Activated naive CD4-positive, alpha-beta T cell treated with anti-CD3 and anti-CD28 coated beads, Interleukin-2, amount 50 U/mL, for 24 hours (primary cell): ENCODE measurements around the gene NR2F6.

Source experiments
- H3K27ac Mint-ChIP-seq: one replicate; pipeline ENCODE4 v1.8.0; 2021; ENCODE audit warnings: mild to moderate bottlenecking, mixed read lengths
- H3K27me3 Mint-ChIP-seq: one replicate; pipeline ENCODE4 v1.8.0; 2021; ENCODE audit warnings: mixed read lengths
- H3K36me3 Mint-ChIP-seq: one replicate; pipeline ENCODE4 v1.8.0; 2021; ENCODE audit warnings: mixed read lengths
- H3K4me1 Mint-ChIP-seq: one replicate; pipeline ENCODE4 v1.8.0; 2021; ENCODE audit warnings: mixed read lengths
- H3K4me3 Mint-ChIP-seq: one replicate; pipeline ENCODE4 v1.8.0; 2021; ENCODE audit warnings: mild to moderate bottlenecking, mixed read lengths
- H3K9me3 Mint-ChIP-seq: one replicate; pipeline ENCODE4 v1.8.0; 2021; ENCODE audit warnings: mixed read lengths

Gene NR2F6

DNA sequence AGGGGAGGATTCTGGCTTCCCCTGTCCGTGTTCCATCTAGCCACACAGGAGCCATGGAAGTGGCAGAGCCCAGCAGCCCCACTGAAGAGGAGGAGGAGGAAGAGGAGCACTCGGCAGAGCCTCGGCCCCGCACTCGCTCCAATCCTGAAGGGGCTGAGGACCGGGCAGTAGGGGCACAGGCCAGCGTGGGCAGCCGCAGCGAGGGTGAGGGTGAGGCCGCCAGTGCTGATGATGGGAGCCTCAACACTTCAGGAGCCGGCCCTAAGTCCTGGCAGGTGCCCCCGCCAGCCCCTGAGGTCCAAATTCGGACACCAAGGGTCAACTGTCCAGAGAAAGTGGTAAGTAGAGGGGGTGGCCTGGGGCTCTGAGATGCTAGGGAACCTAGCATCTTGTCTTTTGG lies 23.0 kb upstream of the NR2F6 start:
- Mint-ChIP-seq H3K9me3 (no peaks in the 10 kb centered on the region), H3K4me1 (peaks cover 22% of the 10 kb centered on the region), H3K27me3 (no peaks in the 10 kb centered on the region), H3K27ac (no peak overlapping the region), H3K4me3 (peak overlapping the region; percentile 96), H3K36me3 (peaks cover 2% of the 10 kb centered on the region)

DNA sequence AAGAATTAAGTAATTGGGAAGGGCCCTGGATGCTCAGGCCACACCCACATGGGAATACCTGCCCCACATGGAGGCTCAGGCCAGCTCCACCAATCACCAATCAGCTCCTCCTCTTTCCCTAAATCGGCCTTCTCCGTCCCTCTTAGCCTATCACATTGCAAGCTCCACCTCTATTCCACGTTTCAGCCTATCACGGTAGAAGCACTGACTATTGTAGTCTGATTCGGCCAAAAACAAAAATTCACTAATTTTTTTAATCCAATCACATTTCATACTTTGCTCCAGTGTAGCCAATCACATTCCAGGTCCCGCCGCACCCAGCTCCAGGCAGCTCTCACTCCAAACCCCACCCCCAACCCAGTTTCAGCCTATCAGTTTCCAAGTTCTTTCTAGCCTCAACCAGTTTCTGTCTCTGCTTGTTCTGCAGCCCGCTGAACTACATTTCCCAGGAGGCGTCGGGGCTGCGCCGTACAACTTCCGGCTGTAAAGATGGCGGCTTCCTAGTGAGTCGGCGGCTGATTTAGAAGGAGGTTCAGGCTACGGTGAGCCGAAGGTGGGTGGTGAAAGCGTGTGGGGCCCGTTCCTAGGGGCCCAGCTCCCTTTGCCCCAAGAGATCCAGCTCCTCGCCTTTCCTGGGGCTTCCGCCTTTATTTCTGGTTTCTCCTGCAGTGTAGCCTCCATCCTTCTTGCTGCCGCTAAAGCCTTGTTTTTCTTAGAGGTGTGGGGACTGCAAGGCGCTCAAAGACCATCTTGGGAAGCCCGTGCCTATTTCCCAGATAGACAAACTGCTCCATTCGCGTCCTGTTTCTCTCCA lies 21.5 kb upstream of the NR2F6 start, which contains the start of gene BABAM1:
TSS of gene BABAM1 (plus strand) at position 469 of the 814 bp plus-strand sequence. CDS start 1,364 bp downstream, outside the sequence.
- H3K36me3 Mint-ChIP-seq: no peaks in the 10 kb centered on the region
- peak within 1 kb of the TSS; percentile 48 for H3K27ac Mint-ChIP-seq
- H3K9me3 Mint-ChIP-seq: no peaks in the 10 kb centered on the region
- H3K4me3 Mint-ChIP-seq: peak within 1 kb of the TSS; percentile 96
- H3K4me1 Mint-ChIP-seq: peaks cover 22% of the 10 kb centered on the region
- H3K27me3 Mint-ChIP-seq: no peaks in the 10 kb centered on the region

DNA sequence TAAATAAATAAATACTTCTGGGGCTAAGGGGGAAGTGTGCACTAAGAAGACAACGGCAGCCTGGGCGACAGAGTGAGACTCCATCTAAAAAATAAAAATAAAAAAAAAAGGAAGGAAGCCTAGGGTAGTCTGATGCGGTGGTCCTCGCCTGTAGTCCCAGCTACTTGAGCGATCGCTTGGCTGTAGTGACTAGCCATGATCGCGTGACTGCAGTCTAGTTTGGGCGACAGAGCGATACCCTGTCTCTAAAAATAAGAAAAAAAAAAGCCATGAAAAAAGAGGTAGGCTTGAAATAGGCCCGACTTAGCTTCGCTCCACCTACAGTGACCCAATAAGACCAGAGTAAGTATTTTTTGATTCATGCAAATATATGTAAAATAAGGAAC lies 20.9 kb upstream of the NR2F6 start:
- Mint-ChIP-seq H3K27ac (peak overlapping the region; percentile 48), H3K36me3 (no peaks in the 10 kb centered on the region), H3K9me3 (no peaks in the 10 kb centered on the region), H3K4me3 (peak overlapping the region; percentile 96), H3K4me1 (peaks cover 22% of the 10 kb centered on the region), H3K27me3 (no peaks in the 10 kb centered on the region)

DNA sequence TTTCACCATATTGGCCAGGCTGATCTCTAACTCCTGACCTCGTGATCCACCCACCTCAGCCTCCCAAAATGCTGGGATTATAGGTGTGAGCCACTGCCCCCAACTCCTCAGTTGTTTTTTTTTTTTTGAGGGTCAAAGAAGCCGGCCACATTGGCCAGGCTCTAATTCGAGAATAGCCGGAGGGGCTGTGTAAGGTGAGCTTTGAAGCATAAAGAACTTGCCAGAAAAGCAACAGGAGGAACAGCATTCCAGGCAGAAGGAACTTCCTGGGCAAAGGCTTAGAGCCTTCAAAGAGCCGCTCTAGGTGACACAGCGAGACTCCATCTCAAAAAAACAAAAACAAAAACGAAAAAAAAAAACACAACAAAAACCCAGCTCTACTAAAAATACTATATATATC lies 20.3 kb upstream of the NR2F6 start:
- Mint-ChIP-seq H3K4me1 (peaks cover 23% of the 10 kb centered on the region), H3K4me3 (no peak overlapping the region), H3K27me3 (no peaks in the 10 kb centered on the region), H3K27ac (no peak overlapping the region), H3K9me3 (no peaks in the 10 kb centered on the region), H3K36me3 (no peaks in the 10 kb centered on the region)

DNA sequence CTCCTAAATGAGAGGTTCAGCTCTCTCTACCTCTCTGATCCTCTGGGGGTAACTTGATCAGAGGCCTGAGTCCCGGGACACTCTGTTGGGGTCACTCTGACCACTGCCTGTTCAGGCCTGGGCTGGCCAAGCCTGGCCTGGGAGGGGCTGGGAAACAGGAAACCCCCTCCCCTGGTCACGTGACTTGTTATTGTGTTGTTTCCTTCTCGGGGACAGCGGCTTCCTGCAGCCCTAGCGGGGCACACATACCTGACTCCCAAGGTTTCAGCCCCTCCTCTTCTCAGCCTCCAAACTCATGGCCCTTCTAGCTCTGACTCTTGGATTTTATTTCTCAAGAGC lies 18.9 kb upstream of the NR2F6 start, which contains the start of gene USHBP1:
TSS of gene USHBP1 (minus strand) at position 105 of the 339 bp plus-strand sequence. CDS start 446 bp downstream, outside the sequence.
- Mint-ChIP-seq H3K4me3 (no peak within 1 kb of the TSS), H3K9me3 (no peaks in the 10 kb centered on the region), H3K27ac (peak within 1 kb of the TSS; percentile 55)

DNA sequence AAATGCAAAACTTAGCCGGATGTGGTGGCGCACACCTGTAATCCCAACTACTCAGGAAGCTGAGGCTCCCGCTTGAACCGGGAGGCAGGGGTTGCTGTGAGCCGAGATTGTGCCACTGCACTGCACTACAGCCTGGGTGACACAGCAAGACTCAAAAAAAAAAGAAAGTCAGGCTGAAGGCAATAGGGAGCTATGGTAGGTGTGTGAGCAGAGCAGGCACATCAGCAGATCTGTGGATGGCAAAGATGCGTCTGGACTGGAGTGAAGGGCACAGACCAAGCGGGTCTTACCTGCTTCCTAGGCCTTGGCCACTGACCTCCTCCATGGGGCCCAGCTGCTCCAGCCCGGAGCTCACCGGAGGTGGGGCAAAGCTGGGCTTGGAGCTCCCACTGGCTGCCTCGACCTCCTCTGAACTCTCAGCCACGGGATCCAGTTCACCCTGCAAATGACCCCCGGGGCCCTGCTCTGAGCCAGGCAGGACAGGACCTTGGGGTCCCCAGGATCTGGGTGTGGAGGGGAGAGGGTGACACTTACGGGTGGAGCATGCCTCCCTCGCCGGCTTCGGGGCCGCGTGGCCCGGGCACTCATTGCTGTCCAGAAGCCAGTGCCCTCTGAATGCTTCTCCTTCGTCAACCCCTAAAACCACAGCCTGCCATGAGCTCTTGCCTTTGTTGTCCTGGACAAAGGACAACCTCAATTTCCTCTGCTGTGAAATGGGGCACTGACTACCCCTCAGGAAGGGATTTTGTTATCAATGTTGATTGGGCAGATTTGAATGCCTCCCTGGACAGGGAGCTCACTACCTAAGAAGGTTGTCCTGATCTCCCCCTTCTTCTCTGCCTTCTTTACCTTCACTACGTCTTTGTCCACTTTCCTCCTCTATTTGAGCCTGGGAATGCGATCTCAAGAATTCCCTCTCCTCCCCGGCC lies 18.3 kb upstream of the NR2F6 start:
- Mint-ChIP-seq H3K4me1 (peaks cover 28% of the 10 kb centered on the region), H3K9me3 (no peaks in the 10 kb centered on the region), H3K27ac (peak overlapping the region; percentile 55), H3K27me3 (no peaks in the 10 kb centered on the region), H3K36me3 (no peaks in the 10 kb centered on the region), H3K4me3 (no peak overlapping the region)

More for the DNA sequence above, 18.9 kb upstream of the NR2F6 start, which contains the start of gene USHBP1:
- Mint-ChIP-seq H3K36me3 (no peaks in the 10 kb centered on the region), H3K4me1 (peaks cover 28% of the 10 kb centered on the region), H3K27me3 (no peaks in the 10 kb centered on the region)

DNA sequence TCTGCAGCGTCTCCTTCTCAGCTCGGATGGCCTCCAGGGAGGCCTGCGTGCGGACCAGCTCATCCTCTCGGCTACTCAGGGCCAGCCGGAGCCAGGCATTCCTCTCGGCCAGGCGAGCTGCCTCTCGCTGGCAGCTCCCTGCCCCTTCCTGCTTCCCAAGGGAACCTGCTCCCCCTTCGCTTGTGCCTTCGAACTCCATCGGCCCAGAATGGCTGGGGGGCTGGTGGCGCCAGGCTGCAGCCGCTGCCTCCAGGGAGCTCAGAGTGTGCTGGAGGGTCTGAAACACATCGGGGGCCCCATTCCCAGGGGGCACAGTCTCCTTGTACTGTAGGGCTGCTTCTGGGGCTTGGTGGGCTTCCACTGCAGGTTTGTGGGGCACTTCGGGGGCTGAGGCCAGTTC lies 16.8 kb upstream of the NR2F6 start:
- Mint-ChIP-seq H3K9me3 (no peaks in the 10 kb centered on the region), H3K27ac (no peak overlapping the region), H3K4me3 (no peak overlapping the region), H3K27me3 (no peaks in the 10 kb centered on the region), H3K4me1 (peaks cover 19% of the 10 kb centered on the region), H3K36me3 (no peaks in the 10 kb centered on the region)

DNA sequence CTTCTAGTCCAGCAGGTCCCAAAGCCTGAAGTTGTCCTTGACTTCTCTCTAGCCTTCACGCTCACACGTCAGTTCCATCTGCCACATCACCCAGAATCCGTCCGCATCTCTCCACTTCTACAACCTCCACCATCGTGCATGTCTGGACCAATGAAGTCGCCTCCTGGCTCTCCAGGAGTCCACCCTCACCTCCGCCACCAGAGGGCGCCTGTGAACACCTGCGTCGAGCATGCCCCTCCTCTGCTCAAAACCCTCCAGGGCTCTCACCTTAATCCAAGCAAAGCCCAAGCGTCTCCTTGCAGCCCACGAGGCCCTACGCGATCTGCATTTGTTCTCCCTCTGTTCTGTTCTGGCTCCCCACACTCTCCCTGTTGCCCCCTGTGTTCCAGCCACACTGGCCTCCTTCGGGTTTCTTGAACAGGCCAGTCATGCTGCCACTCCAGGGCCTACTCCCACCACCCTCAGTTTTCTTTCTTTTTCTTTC lies 15.2 kb upstream of the NR2F6 start:
- Mint-ChIP-seq H3K36me3 (no peaks in the 10 kb centered on the region), H3K27ac (peak overlapping the region; percentile 20), H3K9me3 (no peaks in the 10 kb centered on the region), H3K27me3 (no peaks in the 10 kb centered on the region), H3K4me1 (peaks cover 13% of the 10 kb centered on the region), H3K4me3 (no peak overlapping the region)

DNA sequence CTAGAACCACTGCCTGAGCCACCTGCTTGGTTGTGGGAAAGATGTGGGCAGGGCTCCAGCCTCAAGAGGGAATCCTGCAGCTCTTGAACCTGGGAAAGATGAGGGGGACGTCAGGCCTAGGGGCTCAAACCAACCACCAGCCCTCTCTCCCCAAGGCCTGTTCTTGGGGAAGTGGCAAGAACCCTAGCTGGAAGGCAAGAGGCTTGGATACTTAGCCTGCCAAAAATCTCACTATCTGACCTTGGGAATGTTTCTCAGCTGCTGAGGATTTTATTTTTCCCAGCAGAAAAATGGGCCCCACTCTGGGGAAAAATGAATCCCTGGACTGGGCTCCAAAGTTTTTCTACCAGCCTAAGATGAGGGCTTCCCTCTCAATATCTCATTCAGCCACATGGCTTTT lies 14.2 kb upstream of the NR2F6 start:
- Mint-ChIP-seq H3K36me3 (no peaks in the 10 kb centered on the region), H3K4me3 (no peak overlapping the region), H3K9me3 (no peaks in the 10 kb centered on the region), H3K27me3 (no peaks in the 10 kb centered on the region), H3K4me1 (peaks cover 13% of the 10 kb centered on the region), H3K27ac (no peak overlapping the region)

DNA sequence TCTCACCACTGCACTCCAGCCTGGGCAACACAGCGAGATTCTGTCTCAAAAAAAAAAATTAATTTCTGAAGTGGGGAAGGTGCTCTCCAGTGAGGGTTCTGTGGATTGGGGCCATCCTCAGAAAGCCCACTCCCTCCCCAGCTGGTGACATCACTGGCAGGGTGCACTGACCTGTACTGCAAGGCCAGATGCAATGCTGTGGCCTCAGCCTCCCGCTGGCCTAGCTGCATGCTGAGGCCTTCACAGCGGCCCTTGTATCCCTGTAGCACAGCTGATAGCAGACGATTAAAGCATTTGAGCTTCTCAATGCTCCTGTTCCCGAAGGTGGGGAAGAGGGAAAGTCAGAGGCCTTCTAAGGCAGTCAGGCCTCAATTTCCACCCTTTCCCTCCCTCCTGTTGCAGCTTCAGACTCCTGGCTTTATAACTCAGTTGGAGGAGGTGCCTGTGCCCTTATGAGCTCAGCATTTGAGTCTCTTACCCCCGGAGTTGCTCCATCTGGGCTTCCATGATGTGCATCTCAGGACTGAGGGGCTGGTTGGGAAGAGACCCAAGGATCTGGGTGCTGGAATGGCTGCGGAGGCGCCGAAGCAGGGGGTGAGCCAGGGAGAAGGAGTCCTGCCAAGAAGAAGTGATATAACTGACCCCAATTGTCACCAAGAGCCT lies 13.5 kb upstream of the NR2F6 start:
- Mint-ChIP-seq H3K4me3 (no peak overlapping the region), H3K27me3 (no peaks in the 10 kb centered on the region), H3K9me3 (no peaks in the 10 kb centered on the region), H3K27ac (no peak overlapping the region), H3K4me1 (peaks cover 6% of the 10 kb centered on the region), H3K36me3 (no peaks in the 10 kb centered on the region)

DNA sequence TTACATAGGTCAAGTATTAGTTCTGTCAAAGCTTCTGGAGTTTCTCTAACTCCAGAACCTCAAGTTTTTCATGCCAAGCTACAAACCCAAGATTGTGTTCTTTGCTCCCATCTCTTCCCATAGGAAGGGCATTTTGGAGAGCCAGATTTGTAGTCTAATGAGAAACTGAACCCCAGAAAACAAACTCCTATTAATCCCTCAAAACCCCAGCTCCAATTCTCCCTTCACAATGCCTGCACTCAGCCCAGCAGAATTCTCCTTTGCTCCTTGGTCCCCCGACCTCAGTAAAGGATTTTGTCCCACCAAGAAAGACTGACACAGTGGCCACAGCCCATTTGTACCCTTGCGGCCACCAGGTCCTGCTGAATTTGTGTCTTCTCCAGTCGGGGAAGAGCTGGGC lies 10.4 kb upstream of the NR2F6 start:
- H3K9me3 Mint-ChIP-seq: no peaks in the 10 kb centered on the region
- peaks cover 6% of the 10 kb centered on the region for H3K4me1 Mint-ChIP-seq

DNA sequence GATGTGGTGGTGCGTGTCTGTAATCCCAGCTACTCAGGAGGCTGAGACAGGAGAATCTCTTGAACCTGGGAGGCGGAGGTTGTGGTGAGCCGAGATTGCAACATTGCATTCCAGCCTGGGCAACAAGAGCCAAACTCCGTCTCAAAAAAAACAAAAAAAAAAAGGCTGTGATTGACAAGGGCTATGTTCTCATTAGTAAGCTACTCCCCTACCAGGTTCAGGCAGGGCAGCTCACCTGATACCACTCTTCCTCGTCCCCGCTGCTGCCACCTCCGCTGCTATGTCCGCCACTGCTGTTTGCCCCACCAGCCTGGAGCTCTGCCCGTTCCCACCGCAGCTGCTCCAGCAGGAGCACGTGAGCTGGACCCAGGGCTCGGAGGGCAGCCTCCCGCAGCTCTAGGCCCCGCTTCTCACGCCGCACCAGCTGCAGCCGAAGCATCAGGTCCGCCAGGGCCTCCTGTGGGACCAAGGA lies 9.5 kb upstream of the NR2F6 start:
- Mint-ChIP-seq H3K9me3 (no peaks in the 10 kb centered on the region), H3K4me3 (no peak overlapping the region), H3K4me1 (no peaks in the 10 kb centered on the region), H3K36me3 (no peaks in the 10 kb centered on the region), H3K27me3 (no peaks in the 10 kb centered on the region), H3K27ac (no peak overlapping the region)

More for the DNA sequence above, 10.4 kb upstream of the NR2F6 start:
- Mint-ChIP-seq H3K4me3 (no peak overlapping the region), H3K36me3 (no peaks in the 10 kb centered on the region), H3K27ac (no peak overlapping the region), H3K27me3 (no peaks in the 10 kb centered on the region)

DNA sequence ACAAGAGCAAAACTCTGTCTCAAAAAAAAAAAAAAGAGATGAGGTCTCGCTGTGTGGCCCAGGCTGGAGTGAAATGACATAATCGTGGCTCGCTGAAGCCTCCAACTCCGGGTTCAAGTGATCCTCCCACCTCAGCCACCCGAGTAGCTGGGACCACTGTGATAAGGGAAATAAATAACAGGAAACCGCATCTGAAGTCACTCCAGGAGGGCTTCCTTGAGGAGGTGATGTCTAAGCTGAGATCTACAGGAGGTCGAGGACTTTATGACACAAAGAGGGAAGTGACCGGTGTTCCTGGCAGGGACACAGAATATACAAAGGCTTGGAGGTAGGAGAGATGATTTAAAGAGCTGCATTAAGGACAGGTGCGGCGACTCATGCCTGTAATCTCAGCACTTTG lies 8.9 kb upstream of the NR2F6 start:
- Mint-ChIP-seq H3K27me3 (no peaks in the 10 kb centered on the region), H3K27ac (no peak overlapping the region), H3K9me3 (no peaks in the 10 kb centered on the region), H3K4me3 (no peak overlapping the region), H3K36me3 (no peaks in the 10 kb centered on the region), H3K4me1 (no peaks in the 10 kb centered on the region)

DNA sequence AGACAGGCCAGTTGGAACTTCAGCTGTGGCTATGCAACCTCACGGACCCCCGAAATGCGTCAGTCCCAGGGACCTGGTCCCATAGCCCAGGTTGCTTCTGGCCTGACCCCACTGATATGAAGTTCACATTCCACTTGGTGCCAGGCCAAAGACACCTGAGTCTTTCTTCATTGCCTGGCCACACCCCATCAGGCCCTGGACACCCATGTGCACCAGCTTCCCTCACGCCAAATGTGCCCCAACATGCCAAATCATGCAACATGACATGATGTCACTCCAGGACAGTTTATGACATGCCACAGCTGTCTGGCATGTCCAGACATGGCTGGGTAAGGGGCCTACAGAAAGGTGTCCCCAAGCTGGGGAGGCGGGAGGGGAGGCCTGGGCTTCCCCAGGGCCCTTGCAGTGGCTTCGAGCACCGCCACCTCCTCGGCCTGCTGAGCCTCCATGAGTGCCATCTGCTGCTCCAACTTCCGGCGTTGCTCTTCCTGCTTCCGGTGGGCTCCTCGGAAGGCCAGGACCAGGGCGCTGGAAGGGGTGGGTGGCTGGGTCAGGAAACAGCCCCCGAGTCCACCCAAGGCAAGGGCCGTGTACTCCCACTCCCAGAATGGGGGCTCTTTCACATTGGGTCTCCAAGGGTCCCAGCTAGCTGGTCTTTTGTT lies 4.3 kb upstream of the NR2F6 start:
- no peaks in the 10 kb centered on the region for H3K27me3 Mint-ChIP-seq
- no peaks in the 10 kb centered on the region for H3K36me3 Mint-ChIP-seq
- no peak overlapping the region for H3K27ac Mint-ChIP-seq
- H3K4me3 Mint-ChIP-seq: no peak overlapping the region
- H3K9me3 Mint-ChIP-seq: no peaks in the 10 kb centered on the region
- H3K4me1 Mint-ChIP-seq: peaks cover 6% of the 10 kb centered on the region
